Stimulated activated CD4-positive, alpha-beta T cell treated with anti-CD3 and anti-CD28 coated beads, TNF-alpha, amount 100 ng/mL, for 24 hours (primary cell): Measurements from ENCODE around the gene PCDHGB7.
A peak's percentile ranks its signal among the peaks of the same experiment; 100 is the strongest.
"Not testable (repeated sequence)": the region's sequence is repeated elsewhere in the genome, so short reads cannot be mapped to it uniquely, and the experiment has no call there.

Experiments
- DNase-seq, 3 experiments: peaks; one replicate each; pipeline ENCODE4 v3.0.0-alpha.2; 2020; ENCODE audit warnings: low read depth in 3 of 3

PCDHGB7 gene

DNA sequence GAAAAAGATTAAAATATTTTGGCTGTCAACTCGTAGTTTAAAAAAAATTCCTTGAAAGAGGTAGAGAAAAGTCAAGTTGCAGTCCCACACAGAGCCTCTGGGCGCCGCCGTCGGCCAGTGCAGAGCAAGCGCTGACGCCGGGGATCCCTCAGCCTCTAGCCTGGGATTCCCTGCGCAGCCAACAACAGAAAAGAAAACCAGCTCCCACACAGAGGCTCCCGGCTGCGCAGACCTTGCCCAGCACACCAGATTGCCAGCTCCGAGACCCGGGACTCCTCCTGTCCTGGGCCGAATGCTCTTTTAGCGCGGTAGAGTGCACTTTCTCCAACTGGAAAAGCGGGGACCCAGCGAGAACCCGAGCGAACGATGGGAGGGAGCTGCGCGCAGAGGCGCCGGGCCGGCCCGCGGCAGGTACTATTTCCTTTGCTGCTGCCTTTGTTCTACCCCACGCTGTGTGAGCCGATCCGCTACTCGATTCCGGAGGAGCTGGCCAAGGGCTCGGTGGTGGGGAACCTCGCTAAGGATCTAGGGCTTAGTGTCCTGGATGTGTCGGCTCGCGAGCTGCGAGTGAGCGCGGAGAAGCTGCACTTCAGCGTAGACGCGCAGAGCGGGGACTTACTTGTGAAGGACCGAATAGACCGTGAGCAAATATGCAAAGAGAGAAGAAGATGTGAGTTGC, at the start of gene PCDHGB7:
Gene PCDHGB7, plus strand, starts transcription at position 184 of the 679 bp plus-strand sequence. Its CDS starts 183 bp downstream, at position 367.
- DNase-seq: peak in 1 of 3 experiments; percentile 58

DNA sequence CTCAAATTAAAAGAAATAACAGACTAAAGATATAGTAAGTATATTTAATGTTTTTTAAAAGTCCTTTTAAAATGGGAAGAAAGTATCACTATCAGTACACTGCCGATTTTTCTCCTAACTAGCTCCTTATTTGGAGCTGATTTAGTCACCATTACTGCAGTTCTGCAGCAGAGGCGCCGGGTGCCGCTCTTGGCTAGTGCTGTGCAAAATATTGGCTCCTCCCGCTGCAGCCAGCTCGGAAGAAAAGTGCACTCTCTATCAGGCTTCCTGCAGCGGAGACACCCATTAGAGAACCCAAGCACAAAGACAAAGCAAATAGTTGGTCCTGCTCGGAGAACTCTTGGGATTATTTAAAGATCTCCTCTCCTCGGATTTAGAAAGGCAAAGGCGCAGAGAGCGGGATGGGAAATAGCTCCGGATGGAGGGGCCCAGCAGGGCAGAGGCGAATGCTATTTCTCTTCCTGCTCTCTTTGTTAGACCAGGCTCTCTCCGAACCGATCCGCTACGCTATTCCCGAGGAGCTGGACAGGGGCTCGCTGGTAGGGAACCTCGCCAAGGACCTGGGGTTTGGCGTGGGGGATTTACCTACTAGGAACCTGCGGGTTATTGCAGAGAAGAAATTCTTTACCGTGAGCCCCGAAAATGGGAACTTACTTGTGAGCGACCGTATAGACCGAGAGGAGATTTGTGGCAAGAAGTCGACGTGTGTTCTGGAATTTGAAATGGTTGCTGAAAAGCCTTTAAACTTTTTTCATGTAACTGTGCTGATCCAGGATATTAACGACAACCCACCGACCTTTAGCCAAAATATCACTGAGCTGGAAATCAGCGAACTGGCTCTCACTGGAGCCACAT, 47.3 kb upstream of the PCDHGB7 start, which contains the start of gene PCDHGB3:
Gene PCDHGB3, plus strand, starts transcription at position 249 of the 855 bp plus-strand sequence. Its CDS starts 153 bp downstream, at position 402.
- DNase-seq: peak in 1 of 3 experiments; percentile 15

DNA sequence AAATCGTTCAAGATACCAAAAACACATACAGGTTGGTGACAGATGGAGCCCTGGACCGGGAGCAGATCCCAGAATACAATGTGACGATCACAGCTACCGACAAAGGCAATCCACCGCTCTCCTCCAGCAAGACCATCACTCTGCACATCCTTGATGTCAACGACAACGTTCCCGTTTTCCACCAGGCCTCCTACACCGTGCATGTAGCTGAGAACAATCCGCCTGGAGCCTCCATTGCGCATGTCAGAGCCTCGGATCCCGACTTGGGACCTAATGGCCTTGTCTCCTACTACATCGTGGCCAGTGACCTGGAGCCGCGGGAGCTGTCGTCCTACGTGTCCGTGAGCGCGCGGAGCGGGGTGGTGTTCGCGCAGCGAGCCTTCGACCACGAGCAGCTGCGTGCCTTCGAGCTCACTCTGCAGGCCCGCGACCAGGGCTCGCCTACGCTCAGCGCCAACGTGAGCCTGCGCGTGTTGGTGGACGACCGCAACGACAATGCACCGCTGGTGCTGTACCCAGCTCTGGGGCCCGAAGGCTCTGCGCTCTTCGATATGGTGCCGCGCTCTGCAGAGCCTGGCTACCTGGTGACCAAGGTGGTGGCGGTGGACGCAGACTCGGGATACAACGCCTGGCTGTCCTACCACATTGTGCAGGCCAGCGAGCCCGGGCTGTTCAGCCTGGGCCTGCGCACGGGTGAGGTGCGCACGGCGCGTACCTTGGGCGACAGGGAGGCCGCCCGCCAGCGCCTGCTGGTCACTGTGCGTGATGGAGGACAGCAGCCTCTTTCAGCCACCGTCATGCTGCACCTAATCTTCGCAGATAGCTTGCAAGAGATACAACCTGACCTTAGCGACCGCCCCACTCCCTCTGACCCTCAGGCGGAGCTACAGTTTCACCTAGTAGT, 45.7 kb upstream of the PCDHGB7 start:
- no peak for DNase-seq

DNA sequence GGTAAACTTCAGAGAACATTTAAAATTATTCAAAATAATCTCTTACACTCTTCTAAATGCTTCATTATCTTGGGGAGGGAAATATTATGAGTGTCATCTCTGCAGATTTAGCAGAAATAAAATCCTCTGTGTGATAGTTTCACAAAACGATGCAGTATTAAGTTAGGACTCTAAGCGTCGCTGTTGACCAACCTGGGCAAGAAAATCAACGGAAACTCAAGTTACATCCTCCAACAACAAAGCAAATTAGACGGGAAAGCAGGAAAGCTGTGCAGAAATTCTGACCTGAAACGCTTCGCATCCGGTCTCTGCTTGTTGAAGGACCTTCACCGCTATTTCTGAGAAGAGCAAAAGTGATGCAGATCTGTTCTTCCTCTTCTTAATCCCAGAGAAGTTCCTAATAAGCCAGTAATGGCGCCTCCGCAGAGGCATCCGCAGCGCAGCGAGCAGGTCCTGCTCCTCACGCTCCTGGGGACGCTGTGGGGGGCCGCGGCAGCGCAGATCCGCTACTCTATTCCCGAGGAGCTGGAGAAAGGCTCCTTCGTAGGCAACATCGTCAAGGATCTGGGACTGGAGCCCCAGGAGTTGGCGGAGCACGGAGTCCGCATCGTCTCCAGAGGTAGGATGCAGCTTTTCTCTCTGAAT, 43.7 kb upstream of the PCDHGB7 start, which contains the start of gene PCDHGA6:
Gene PCDHGA6, plus strand, starts transcription at position 219 of the 645 bp plus-strand sequence. Its CDS starts 193 bp downstream, at position 412.
- DNase-seq: no peak

DNA sequence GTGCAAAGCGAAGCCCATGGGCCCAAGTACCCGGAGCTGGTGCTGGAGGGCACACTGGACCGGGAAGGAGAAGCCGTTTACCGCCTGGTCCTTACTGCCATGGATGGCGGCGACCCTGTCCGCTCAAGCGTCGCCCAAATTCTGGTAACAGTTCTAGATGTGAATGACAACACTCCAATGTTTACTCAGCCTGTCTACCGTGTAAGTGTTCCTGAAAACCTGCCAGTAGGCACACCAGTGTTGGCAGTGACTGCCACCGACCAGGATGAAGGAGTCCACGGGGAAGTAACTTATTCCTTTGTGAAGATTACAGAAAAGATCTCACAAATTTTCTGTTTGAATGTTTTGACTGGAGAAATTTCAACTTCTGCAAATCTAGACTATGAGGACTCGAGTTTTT, 42.9 kb upstream of the PCDHGB7 start:
- DNase-seq: no peak

DNA sequence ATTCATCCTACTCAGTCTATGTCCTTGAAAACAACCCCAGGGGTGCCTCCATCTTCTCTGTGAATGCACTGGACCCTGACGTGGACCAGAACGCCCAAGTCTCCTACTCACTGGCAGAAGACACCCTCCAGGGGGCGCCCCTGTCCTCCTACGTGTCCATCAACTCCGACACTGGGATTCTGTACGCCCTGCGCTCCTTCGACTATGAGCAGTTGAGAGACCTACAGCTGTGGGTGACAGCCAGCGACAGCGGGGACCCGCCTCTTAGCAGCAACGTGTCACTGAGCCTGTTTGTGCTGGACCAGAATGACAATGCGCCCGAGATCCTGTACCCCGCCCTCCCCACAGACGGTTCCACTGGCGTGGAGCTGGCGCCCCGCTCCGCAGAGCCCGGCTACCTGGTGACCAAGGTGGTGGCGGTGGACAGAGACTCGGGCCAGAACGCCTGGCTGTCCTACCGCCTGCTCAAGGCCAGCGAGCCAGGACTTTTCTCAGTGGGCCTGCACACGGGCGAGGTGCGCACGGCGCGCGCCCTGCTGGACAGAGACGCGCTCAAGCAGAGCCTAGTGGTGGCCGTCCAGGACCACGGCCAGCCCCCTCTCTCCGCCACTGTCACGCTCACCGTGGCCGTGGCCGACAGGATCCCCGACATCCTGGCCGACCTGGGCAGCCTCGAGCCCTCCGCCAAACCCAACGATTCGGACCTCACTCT, 41.9 kb upstream of the PCDHGB7 start:
- DNase-seq: not testable (repeated sequence)

DNA sequence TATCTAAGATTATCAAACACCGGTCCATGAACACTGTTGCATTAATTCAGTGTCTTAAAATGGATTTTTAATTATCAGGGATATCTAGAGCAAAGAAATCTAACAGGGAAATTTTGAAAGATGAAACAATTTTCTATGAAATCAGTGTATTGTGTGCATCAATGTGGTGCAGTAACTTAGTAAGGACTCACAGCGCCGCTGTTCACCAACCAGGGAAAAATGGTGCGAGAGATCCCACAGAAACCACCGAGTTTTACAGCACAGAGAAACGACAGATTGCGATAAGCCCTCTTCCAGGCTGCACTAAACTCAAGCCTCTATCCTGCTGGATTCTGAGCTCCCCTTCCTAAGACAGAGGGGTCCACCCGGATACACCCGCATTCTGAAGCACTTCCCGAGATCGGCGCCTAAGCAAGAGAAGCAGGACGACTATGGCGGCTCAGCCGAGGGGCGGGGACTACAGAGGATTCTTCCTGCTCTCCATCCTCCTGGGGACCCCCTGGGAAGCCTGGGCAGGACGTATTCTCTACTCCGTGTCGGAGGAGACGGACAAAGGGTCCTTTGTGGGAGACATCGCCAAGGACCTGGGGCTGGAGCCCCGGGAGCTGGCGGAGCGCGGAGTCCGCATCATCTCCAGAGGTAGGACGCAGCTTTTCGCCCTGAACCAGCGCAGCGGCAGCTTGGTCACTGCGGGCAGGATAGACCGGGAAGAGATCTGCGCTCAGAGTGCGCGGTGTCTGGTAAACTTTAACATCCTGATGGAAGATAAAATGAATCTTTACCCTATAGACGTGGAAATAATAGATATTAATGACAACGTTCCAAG, 34.8 kb upstream of the PCDHGB7 start, which contains the start of gene PCDHGA7:
Gene PCDHGA7, plus strand, starts transcription at position 274 of the 826 bp plus-strand sequence. Its CDS starts 158 bp downstream, at position 432.
- DNase-seq: no peak

DNA sequence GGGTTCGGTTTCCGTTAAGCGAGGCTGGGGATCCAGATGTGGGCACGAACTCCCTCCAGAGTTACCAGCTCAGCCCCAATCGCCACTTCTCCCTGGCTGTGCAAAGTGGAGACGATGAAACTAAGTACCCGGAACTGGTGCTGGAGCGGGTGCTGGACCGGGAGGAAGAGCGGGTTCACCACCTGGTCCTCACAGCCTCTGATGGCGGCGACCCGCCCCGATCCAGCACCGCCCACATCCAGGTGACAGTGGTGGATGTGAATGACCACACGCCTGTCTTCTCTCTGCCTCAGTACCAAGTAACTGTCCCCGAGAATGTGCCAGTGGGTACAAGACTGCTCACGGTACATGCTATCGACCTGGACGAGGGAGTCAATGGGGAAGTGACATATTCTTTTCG, 34.1 kb upstream of the PCDHGB7 start:
- no peak for DNase-seq

DNA sequence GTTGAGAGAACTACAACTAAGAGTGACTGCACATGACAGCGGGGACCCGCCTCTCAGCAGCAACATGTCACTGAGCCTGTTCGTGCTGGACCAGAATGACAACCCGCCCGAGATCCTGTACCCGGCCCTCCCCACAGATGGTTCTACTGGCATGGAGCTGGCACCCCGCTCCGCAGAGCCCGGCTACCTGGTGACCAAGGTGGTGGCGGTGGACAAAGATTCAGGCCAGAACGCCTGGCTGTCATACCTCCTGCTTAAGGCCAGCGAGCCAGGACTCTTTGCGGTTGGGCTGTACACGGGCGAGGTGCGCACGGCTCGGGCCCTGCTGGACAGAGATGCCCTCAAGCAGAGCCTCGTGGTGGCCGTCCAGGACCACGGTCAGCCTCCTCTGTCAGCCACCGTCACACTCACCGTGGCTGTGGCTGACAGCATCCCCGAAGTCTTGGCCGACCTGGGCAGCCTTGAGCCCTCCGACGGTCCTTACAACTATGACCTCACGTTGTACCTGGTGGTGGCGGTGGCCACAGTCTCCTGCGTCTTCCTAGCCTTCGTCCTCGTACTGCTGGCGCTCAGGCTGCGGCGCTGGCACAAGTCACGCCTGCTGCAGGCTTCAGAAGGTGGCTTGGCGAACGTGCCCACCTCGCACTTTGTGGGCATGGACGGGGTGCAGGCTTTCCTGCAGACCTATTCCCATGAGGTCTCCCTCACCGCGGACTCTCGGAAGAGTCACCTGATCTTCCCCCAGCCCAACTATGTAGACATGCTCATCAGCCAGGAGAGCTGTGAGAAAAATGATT, 32.8 kb upstream of the PCDHGB7 start:
- DNase-seq: no peak

DNA sequence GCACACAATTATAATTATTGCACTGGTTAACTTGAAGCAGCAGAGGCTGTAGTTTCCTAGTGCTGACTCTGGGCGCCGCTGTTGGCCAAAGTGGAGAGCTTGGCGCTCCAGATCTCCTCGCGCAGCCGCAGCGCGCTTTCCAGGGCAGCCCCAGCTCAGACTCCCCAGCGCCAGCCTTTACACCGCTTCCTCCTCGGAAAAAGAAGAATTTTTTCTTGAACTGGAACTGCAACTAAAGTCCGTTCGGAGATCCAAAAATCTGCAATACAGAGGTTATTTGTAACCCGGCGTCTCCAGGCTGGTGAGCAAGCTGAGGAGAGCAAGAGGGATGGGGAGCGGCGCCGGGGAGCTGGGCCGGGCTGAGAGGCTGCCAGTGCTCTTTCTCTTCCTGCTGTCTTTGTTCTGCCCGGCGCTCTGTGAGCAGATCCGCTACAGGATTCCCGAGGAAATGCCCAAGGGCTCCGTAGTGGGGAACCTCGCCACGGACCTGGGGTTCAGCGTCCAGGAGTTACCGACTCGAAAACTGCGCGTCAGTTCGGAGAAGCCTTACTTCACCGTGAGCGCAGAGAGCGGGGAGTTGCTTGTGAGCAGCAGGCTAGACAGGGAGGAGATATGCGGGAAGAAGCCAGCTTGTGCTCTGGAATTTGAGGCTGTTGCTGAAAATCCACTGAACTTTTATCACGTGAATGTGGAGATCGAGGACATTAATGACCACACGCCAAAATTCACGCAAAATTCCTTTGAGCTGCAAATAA, 29.7 kb upstream of the PCDHGB7 start, which contains the start of gene PCDHGB4:
Gene PCDHGB4, plus strand, starts transcription at position 142 of the 755 bp plus-strand sequence. Its CDS starts 187 bp downstream, at position 329.
- peak in 1 of 3 experiments; percentile 24 for DNase-seq

DNA sequence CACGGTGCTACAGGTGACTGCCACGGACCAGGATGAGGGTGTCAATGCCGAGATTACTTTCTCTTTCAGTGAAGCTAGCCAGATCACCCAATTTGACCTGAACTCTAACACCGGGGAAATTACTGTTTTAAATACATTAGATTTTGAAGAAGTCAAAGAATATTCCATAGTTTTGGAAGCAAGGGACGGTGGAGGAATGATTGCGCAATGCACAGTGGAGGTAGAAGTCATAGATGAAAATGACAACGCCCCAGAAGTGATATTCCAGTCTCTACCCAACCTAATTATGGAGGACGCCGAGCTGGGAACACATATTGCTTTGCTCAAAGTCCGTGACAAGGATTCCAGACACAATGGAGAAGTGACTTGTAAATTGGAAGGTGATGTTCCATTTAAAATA, 28.8 kb upstream of the PCDHGB7 start:
- DNase-seq: no peak

DNA sequence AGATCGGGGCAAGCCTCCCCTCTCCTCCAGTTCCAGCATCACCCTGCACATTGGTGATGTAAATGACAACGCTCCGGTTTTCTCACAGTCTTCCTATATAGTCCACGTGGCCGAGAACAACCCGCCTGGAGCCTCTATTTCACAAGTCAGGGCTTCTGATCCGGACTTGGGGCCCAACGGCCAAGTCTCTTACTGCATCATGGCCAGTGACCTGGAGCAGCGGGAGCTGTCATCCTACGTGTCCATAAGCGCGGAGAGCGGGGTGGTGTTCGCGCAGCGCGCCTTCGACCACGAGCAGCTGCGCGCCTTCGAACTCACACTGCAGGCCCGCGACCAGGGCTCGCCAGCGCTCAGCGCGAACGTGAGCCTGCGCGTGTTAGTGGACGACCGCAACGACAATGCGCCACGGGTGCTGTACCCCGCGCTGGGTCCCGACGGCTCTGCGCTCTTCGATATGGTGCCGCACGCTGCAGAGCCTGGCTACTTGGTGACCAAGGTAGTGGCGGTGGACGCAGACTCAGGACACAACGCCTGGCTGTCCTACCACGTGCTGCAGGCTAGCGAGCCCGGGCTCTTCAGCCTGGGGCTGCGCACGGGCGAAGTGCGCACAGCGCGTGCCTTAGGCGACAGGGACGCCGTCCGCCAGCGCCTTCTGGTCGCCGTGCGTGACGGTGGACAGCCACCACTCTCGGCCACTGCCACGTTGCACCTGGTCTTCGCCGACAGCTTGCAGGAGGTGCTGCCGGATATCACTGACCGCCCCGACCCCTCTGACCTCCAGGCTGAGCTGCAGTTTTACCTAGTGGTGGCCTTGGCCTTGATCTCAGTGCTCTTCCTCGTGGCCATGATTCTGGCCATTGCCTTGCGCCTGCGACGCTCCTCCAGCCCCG, 28.1 kb upstream of the PCDHGB7 start:
- DNase-seq: no peak

DNA sequence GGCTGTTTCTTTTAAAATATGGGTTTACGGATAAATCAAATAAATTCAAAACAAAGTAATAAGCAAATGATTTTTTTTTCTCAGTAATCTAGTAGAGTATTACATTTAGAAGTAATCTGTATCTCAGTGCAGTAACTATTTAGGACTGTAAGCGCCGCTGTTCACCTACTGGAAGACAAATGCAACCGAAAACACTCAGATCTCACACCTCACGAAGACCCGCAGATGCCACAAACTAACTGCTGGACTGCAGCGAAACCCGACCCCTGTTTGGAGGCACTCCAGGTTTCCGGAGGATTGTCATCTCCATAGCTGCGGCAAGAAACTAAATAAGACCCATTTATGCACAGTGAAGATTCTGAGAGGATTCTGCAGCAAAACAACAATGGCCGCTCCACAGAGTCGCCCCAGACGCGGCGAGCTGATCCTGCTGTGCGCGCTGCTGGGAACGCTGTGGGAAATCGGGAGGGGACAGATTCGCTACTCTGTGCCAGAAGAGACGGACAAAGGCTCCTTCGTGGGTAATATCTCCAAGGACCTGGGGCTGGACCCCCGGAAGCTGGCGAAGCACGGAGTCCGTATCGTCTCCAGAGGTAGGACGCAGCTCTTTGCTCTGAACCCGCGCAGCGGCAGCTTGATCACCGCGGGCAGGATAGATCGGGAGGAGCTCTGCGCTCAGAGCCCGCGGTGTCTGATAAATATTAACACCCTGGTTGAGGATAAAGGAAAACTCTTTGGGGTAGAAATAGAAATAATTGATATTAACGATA, 24.9 kb upstream of the PCDHGB7 start, which contains the start of gene PCDHGA8:
Gene PCDHGA8, plus strand, starts transcription at position 205 of the 770 bp plus-strand sequence. Its CDS starts 181 bp downstream, at position 386.
- no peak for DNase-seq

DNA sequence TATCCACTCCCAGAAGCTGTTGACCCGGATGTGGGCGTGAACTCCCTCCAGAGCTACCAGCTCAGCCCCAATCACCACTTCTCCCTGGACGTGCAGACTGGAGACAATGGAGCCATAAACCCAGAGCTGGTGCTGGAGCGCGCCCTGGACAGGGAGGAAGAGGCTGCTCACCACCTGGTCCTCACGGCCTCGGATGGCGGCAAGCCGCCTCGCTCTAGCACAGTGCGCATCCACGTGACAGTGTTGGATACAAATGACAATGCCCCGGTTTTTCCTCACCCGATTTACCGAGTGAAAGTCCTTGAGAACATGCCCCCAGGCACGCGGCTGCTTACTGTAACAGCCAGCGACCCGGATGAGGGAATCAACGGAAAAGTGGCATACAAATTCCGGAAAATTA, 24.2 kb upstream of the PCDHGB7 start:
- DNase-seq: no peak

DNA sequence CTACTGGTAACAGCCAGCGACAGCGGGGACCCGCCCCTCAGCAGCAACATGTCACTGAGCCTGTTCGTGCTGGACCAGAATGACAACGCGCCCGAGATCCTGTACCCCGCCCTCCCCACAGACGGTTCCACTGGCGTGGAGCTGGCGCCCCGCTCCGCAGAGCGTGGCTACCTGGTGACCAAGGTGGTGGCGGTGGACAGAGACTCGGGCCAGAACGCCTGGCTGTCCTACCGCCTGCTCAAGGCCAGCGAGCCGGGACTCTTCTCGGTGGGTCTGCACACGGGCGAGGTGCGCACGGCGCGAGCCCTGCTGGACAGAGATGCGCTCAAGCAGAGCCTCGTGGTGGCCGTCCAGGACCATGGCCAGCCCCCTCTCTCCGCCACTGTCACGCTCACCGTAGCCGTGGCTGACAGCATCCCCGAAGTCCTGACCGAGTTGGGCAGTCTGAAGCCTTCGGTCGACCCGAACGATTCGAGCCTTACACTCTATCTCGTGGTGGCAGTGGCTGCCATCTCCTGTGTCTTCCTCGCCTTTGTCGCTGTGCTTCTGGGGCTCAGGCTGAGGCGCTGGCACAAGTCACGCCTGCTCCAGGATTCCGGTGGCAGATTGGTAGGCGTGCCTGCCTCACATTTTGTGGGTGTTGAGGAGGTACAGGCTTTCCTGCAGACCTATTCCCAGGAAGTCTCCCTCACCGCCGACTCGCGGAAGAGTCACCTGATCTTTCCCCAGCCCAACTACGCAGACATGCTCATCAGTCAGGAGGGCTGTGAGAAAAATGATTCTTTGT, 22.9 kb upstream of the PCDHGB7 start:
- not testable (repeated sequence) for DNase-seq
